Right ventricle myocardium inferior (tissue), 1 donor: Measurements from ENCODE around the gene MTERF1. TPM values are rescaled to one million over a fixed set of nuclear protein-coding genes. Genes with fewer than 3 reads are reported as not detected.
"Not testable (repeated sequence)": the region's sequence is repeated elsewhere in the genome, so short reads cannot be mapped to it uniquely, and the experiment has no call there.

Experiments
- ATAC-seq: fragments of 200-7000 bp; cut with Tn5 transposase; one replicate; pipeline ENCODE4 v1.9.1; 2020; ENCODE audit warnings: mild to moderate bottlenecking, moderate library complexity
- DNase-seq: peaks from one replicate; pipeline ENCODE4 v3.0.0; 2021; ENCODE audit errors: missing footprints
- intact Hi-C: fragments of 100-400 bp; cut with DNase I; formaldehyde crosslinking; loops from one replicate; pipeline ENCODE4 v1.11.0; 2022
- long read RNA-seq: library from polyadenylated mRNA; unstranded; transcript quantifications from one replicate; pipeline ENCODE4 v2.0.0, GENCODE V29; 2021
- total RNA-seq: library from RNA; stranded (reverse); fragmentation: NEBNext Ultra II Directional; extraction: Animal tissue kit (Norgen Biotek cat#: 25700); gene quantifications from one replicate; pipeline ENCODE4 v1.2.1, GENCODE V29; 2021
- donor health status: DM: no; HTN: yes; CAD: no; lungs with severe emphysema.

Gene MTERF1, protein sequence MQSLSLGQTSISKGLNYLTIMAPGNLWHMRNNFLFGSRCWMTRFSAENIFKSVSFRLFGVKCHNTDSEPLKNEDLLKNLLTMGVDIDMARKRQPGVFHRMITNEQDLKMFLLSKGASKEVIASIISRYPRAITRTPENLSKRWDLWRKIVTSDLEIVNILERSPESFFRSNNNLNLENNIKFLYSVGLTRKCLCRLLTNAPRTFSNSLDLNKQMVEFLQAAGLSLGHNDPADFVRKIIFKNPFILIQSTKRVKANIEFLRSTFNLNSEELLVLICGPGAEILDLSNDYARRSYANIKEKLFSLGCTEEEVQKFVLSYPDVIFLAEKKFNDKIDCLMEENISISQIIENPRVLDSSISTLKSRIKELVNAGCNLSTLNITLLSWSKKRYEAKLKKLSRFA
- 9.9 TPM for total RNA-seq
- long read RNA-seq, partial matches to known transcripts, result 0 of 7 reads
- long read RNA-seq, other reads (novel, unspliced or antisense), result 3 of 7 reads

DNA sequence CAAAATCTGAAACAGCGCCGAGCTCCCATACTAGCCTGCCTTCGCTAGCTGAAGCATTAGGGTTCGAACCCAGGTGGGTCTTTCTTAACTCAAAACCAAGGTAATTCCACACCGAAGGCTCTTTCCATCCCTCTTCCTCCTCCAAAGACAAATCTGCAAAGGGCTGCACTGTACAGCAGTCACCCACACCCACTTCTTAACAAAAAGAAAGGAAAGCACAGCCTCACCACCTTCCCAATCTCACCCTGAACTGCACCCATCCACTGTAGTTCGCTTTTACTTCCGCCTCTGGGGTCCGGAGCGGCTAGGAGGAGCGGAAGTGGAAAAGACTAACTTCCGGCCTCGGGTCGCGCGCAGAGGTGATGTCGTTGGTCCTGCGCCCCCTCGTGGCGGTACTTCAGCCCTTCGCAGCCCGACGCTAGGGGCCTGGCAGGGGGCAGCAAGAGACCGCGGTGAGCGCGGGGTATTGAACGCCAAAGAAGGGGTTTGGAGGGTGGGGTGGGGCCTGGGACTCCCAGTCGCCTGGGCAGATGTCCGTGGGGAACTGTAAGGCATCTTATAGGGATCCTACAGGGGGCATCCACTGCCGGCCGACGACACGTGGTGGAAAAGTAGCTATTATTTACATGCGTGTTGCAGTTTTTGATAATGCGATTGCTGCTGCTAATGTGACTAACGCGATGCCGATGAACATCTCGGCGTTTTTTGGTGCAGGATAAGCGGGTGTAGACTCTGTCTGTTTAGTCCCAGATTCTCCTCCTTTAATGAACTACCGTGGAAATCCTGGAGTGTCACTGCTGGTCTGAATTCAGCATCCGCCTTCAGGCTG is at the start of gene MTERF1:
Gene MTERF1, minus strand, starts transcription at position 290 of the 829 bp plus-strand sequence. CDS start 619 bp downstream, outside the sequence.
- DNase-seq (peak; percentile 95), ATAC-seq (peak; percentile 99)
- intact Hi-C loops, result loop anchor here (2.0 to 10.0 kb wide), 3 partner anchors 164 to 566 kb away; partner anchors contain the start of genes CYP51A1 and GATAD1

DNA sequence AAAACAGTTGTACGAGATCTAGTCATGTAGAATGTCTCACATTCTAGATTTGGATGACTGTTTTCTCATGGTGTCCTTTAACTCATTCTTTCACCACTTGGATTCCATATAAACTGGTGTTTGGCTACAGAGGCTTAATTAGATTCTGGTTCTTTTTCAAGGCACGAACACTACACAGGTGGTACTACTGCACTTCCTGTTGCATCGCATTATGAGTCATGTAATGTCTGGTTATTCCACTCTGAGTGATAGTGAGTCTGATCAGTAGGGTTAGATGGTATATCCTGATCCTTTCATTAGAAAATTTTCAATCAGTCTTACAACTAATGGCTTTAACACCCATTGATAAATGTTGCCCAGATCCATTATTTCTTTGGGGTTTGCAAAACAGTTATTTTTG is 49.0 kb upstream of the MTERF1 start:
- no peak for DNase-seq
- intact Hi-C loops, result no loop called here
- ATAC-seq, result no peak

DNA sequence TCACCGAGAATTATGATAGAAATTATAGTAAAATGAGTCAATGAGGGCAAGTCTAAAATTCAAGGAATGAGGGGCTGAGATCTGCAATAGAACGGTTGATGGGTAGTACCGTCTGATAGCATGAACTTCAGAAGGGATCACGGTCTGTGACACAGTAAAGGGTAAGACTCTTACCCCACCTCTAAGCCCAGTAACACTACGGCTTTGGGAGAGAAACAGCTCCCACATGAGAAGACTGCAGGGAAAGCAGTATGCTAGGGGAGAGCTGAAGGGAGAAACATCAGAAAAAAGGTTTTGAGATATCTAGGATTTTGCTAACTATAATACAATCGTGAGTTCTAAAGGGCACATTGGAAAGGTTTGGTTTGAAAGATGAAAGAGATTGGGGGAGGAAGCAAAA is 47.4 kb upstream of the MTERF1 start:
- no peak for ATAC-seq
- no peak for DNase-seq
- intact Hi-C loops, result no loop called here

DNA sequence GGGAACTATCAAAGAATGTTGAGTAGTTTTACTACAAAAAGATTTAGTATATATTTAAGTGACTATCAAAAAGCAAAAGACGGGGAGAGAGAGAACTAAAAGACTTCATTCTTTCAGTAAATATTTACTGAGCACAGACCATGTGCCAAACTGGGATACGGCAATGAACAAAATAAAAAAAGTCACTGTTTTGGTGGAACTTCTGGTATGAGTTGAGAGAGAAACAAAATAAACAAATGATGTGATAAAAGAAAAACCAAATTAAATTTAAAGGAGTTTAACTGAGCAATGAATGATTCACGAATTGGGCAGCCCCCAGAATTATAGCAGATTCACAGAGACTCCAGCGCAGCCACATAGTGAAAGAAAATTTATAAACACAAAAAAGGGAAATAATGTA is 42.4 kb upstream of the MTERF1 start:
- DNase-seq, result no peak
- intact Hi-C loops, result no loop called here
- no peak for ATAC-seq

DNA sequence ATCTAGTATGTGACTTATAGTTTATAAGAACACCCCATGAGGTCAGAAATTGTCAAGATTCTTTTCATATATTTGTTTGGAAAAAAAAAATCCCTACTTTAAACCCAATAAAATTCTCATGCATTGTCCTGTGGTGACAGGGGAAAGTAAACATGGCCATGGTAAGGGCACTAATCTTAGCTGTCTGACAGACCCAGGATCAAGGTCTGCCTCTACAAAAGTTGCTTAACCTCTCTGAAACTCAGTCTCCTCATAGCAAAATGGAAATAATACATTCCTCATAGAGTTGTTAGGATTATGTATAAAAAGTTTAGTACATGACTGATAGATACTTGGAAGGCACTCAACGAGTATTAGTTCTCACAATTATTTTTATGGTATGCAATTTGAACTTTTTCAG is 37.9 kb upstream of the MTERF1 start:
- intact Hi-C loops, result no loop called here
- no peak for DNase-seq
- no peak for ATAC-seq

DNA sequence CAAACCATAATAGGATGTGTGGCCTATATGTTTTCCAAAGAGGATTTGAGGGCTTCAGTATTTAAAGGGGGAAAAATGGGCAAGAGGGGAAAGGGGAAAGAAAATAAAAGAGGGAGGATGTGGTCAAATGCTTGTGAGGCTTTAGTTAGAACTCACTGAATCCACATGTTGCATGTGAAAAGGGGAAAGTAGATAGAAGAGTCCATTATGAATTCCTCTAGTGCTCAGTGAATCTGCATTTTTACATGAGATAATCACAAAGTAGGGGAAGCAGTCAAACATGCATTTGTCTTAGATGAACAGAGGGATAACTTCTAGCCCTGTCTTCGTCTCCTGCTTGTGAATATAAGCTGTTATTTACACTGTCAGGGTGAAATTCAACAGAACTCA is 35.5 kb upstream of the MTERF1 start:
- DNase-seq (no peak), ATAC-seq (no peak)
- intact Hi-C loops, result no loop called here

DNA sequence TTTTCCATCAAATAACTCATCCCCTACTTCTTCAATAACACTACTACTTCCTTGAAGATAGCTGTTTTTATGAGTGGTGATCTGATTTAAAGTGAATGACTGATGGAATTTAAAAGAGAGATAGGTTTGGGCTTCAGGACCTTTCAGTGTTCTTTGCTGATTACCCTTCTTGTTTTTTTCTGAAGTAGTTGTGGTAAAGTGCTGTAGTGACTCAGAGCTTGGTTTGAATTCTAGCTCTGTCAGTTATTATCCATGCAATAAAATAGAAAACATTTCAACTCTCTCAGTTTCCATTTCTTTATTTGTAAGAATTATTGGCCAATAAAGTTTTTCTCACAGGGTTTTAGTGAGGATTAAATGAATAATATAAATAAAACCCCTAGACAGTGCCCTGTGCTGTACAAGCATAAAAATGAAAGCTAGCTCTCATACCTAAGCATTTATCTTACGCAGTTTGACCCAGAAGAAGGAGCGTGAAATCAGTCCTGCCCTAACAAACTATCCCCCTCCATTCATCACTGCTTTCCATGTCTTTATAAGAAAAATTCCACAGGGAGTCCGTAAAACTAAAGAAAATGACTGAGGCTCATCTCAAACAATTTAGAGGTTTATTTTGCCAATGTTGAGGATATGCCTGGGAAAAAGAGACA is 35.0 kb upstream of the MTERF1 start:
- ATAC-seq (no peak), DNase-seq (no peak)
- intact Hi-C loops, result no loop called here

DNA sequence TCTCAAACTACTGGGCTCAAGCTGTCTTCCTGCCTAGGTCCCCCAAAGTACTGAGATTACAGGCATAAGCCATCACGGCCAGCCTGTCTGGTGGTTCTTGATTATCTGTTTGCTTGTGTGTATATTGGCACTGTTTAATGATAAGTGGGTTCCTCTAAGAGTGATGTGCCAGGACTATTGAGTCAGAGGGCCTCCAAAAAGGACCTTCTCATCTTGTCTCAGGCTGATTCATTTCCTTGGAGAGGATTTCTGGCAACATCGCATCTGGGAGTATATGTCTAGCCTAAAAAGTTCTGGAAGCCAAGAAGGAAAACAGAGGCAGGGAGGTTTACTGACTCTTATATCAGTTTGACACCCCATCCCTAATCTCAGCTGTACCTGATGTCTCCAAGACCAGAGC is 33.1 kb upstream of the MTERF1 start:
- ATAC-seq (no peak), DNase-seq (no peak)
- intact Hi-C loops, result no loop called here

DNA sequence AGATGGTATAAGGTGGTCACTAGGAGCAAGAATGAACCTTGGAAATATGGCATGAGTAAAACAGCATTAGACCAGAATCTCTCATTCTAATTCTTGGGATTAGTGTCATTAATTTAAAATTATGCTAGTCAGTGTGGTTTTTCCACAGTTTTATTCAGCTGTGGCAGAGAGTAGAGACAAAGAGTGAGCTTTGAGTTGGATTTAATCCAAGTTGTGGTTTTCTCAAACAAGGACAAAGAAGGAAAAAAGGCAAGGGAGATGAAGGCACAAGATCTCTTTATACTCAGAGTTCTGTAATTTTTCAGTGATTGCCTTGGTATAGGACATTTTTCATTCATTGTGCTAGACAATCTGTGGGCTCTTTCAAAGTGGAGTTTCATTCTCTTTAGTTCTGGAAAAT is 32.0 kb upstream of the MTERF1 start:
- ATAC-seq, result no peak
- intact Hi-C loops, result no loop called here
- DNase-seq, result no peak

DNA sequence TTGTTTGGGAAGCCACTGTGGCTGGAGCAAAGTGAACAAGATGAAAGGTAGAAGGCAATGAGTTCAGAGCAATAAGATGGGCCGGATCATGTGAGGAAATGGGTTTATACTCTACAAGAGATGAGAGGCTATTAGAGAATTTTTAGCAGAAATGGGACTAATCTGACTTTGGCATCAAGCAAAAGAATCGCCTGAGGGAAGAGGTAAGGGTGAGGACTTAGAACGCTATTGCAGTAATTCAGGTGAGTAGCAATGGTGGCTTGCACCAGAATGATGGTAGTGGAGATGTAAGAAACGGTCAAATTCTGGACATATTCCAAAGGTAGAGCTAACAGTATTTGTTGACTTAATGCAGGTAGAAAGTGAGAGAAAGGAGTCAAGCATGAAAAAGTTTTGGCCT is 30.6 kb upstream of the MTERF1 start:
- no peak for DNase-seq
- no peak for ATAC-seq
- intact Hi-C loops, result no loop called here

DNA sequence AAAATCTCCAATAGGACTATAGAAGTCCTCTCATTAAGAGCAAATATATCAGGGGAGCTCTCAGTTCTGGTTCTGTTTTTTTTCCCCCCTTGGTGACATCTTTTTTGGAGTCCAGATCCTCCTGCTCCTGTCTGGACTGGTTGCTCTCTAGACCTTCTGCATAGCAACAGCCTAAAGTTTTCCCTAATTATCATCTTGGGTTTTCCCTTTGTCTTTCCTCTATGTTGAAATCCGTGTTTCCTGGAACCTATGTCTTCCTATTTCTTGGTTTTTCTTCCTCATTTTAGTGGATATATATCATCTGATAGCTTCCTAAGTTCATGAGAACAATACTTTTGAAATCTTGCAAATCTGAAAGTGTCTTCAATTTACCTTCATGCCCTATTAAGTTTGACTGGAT is 29.7 kb upstream of the MTERF1 start:
- intact Hi-C loops, result no loop called here
- ATAC-seq (no peak), DNase-seq (no peak)

DNA sequence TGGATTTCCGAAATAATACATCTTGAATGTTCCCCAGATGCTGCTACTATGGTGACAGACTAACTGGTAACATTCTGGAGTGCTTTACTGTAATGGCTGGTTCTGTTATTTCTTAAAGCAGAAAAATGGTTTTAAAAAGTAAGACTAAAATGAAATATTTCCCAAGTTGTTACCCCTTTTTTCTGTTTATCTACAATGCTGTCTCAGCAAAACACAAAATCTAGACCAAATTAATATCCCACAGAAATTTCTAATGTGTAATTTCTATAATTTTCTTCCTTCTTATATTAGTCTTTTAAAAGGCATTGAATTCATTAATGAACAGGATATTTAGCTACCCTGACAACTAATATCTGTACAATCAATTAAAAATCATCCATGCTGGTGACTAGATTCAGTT is 19.1 kb upstream of the MTERF1 start:
- ATAC-seq, result no peak
- DNase-seq, result no peak
- intact Hi-C loops, result no loop called here

DNA sequence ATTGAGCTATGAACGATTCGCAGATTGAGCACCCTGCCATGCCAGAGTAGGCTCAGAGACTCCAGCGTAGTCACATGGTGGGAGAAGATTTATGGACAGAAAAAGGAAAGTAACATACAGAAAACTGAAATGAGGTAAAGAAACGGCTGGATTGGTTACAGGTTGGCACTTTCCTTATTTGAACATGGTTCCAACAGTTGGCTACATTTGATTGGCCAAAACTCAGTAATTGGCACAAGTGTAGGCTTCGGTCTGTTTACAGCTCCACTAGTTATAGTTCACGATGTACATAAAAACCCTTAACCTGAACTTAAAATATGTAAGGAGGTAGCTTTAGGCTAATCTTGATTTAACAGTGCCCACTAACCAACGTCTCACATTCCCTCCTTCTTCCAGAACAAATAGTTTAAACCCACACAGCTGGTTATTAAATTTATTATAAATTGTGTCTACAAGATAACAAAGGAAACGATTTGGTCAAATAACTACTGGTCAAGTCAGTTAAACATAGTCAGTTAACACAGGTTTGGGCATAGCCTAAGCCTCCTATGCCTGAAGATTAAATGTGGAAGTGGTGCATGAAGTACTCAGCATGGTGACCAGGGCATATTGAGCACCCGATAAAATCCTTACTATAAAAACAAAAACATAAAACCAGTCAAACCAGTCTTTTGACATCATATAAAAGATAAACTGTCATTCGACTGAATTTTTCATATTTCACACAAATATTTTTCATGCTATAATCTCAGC is 17.9 kb upstream of the MTERF1 start:
- intact Hi-C loops, result no loop called here
- ATAC-seq (no peak), DNase-seq (no peak)

DNA sequence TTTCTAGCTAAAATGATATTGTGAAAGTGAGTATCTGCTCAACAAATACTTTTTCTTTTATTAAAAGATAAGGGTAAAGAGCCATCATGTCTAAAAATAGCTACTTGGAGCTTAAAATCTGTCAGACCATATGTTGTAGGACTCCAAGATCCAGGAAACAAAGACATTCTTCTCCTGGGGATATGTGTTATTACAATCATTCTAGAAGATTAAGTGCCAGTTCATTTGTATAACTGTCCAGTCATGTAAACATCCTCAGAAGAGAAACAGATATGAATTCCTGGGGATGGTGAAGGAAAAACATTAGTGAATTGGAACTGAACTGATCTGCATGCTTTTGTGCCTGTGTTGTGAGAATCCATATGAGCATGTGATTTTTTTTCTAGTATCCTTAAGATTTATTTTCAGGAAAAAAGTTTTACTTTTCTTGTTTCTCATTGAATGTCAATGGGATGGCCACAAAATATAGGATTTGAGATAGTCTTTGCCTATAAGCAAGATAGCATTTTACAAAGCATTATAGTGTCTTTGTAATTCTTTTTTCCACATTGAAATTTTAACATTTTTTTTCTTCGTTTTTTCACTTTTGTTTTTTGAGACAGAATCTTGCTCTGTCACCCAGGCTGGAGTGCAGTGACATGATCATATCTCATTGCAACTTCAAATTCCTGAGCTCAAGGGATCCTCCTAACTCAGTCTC is 14.4 kb upstream of the MTERF1 start:
- intact Hi-C loops, result no loop called here
- ATAC-seq, result no peak

DNA sequence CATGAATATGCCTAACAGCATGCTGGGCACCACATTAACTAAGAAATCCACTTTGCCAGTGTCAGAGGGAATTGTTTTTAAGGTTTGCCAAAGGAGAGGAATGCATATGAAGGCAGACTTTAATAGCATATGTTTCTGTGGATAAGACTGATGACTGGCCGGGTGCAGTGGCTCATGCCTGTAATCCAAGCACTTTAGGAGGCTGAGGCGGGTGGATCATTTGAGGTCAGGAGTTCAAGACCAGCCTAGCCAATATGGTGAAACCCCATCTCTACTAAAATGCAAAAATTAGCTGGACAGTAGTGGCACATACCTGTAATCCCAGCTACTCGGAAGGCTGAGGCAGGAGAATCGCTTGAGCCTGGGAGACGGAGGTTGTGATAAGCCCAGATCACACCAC is 13.2 kb upstream of the MTERF1 start:
- ATAC-seq, intact Hi-C loops, DNase-seq: not testable (repeated sequence)

More for the DNA sequence above, 14.4 kb upstream of the MTERF1 start:
- DNase-seq, result no peak

DNA sequence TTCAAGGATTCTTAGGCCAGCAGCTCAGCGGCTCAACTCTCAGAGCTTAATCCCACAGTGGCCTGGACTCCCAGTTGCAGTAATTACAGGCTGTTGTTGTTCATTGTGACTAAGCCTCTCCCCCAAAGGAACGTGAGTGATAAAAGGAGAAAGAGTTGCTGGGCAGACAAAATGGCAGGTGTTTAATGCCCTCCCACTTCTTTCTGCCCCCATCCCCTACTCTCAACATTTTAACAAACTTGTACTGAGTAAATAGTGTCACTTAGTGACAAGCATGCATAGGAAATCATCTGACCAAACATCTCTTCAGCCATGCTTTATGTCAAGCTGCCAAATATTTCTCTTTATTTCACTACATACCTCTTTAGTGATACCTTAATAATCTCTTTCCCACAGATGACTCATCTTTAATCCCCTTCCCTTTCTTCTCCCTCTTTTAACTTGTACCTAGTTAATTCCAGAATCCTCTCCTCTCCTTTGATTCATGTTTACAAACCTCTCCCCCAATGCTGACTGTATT is 12.4 kb upstream of the MTERF1 start:
- intact Hi-C loops, result no loop called here
- ATAC-seq, result no peak
- no peak for DNase-seq

DNA sequence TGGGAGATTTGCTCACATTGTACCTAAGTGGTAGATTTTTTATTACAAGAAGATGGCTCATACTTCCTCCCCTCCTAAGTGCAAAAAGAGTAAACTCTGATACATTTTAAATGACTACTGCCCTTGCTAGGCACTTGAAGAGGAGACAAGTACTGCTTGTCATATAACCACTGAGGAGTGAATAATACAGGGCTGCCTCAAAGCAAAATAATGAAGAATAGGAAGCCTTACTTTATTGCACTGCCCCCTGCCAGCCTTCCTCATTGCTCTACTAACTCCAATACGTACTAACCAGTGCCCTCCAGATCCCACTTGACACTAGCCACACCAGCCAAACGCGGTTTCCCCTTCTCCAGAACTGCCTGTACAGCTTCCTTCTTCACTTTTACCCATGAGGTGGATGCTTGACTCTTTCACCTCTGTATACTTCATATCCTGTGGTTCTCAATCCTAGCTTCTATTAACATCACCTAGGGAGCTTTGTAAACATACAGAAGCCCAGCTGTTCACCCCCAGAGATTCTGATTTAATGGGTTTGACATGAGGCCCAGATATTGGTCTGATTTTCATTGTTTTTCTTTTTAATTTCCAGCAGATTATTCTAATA is 11.7 kb upstream of the MTERF1 start:
- ATAC-seq (no peak), DNase-seq (no peak)
- intact Hi-C loops, result no loop called here
